Measurements from ENCODE around the gene RPL18A. TPM values are rescaled to one million over a fixed set of nuclear protein-coding genes. Genes with fewer than 3 reads are reported as not detected.

The RPL18A gene
- total RNA-seq, 1 donor from 2014 or later = 2,028 TPM

DNA sequence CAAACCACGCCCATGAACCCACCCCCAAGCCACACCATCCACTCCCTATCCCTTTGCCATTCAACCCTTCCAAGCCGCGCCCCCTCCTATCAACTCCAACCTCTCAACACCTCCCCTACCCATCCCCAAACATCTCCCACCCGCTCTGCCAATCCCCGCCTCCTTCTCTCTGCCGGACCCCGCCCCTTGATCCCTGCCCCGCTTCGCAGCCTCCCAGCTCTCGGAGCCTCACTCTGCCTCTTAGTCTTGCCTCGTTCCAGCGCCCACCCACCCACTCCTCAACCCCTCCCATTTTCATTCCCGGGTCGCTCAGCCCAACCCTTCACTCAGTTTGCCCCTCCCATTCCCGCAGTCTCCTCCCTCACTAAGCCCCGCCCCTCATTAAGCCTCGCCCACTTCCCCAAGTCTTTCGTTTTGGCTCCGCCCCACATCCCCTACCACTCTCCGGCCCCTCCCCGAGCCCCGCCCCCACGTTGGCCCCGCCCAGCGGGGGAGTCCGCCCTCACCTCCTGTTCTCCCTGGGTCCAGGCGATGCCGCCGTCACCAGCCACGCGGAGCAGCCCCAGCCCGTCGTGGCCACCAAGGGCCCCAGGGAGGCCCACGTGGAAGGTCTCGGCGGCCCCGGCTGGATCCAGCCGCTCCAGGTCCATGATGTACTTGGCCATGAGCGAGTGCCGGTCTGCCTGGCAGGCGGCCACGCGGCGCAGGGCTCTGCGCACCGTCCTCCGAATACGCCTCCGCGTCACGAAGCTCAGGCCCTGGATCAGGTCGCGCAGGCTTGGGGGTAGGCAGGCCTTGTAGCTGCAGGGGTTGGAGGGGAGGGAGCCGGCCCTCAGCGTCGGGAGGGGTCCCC lies 17.7 kb upstream of the RPL18A start:
- intact Hi-C loops (cut with micrococcal nuclease) = loop anchor here (1.0 kb wide), 2 partner anchors 12 to 13 kb away; no protein-coding TSS in a partner anchor

DNA sequence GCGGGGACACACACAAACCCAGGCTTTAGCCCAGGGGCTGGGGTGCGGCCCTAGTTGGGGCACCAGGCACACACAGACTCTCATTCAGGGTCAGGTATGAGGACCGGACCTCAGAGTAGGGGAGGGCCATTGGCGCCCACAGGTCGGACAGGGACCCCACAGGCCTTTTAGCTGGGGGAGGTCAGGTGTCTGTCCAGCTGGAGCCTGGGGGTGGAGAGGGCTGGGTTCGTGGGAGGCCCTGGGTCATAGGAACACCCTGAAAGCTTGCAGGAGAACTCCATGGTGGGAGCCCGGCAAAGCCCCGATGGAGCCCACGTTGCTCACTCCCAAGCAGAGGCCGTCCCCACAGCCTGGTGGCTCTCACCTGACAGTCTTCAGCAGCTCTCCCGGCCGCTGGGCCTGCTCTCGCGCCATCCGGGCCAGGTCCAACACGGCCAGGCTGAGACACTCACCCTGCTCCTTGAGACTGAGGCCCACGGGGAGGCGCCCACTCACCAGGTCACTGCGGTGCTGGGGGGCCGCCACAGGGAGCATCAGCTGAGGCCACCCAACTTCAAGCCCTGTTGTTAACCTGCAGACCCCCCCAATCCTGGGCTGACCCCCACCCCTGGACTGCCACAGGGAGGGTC lies 16.9 kb upstream of the RPL18A start:
- intact Hi-C loops (cut with micrococcal nuclease) = loop anchor here (1.0 kb wide), 2 partner anchors 12 to 13 kb away; no protein-coding TSS in a partner anchor

DNA sequence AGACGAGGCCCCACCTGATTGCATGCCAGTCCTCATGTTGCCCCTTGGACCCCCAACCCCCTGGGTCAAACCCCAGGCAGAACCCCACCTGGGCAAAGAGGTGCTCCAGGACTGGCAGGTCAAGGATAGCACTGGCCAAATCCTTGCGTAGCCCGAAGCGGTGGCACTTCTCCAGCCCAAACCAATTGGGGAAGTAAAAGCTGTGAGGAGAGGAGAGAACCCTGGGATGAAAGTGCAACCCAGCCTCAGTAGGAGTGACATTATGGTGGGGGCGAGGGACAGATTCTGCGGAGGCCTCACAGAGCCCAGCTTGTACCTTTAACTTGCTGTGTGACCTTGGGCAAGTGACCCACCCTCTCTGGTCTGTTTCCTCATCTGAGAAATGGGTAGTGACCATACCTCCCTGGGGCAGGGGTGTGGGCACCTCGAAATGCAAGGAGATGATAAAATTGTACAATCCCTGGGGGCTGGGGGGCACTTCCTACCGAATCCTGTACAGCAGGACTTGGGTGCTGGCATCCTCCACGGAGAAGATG lies 16.4 kb upstream of the RPL18A start:
- intact Hi-C loops (cut with micrococcal nuclease) = no loop called here

DNA sequence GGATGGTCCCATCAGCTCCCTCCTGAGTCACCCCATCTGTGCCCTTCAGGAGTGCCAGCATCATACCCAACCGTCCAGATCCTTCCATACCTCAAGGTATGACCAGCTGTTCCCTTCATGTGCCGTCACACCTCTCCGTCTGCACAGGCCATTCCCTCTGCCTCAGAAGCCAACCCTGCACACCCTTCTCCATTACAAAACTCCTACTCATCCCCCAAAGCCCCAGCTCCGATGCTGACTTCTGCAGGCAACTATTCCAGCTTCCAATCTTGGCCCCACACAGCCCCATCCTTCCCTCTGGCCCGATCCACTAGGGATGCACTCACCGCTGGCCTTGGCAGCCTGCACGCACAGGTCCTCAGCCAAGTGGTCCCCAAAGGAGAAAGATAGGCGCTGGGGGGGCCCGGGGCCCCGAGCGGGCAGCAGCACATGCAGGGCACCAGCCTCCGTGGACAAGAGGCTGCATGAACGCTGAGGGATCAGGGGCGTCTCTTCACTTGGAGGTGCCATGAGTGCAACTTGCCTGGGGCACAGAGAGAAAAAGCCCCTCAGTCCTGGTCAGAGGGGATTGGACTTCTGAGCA lies 15.7 kb upstream of the RPL18A start:
- intact Hi-C loops (cut with micrococcal nuclease) = no loop called here

- intact Hi-C loops (cut with micrococcal nuclease) = no loop called here
These were observed 13.6 kb upstream of the RPL18A start for GRCh38 chr19:17846146-17846545.

GRCh38 chr19:17847538-17848366 lies 12.0 kb upstream of the RPL18A start, which contains the start of gene JAK3:
TSS of gene JAK3 (minus strand) at chr19:17847982. CDS start at chr19:17844417, 3,565 bp downstream.
- intact Hi-C loops (cut with micrococcal nuclease) = loop anchor here (2.0 kb wide), 1 partner anchor 153 kb away; no protein-coding TSS in a partner anchor

- intact Hi-C loops (cut with micrococcal nuclease) = loop anchor here (2.0 kb wide), 1 partner anchor 152 kb away; no protein-coding TSS in a partner anchor
These were observed 11.0 kb upstream of the RPL18A start for GRCh38 chr19:17848595-17849292.

DNA sequence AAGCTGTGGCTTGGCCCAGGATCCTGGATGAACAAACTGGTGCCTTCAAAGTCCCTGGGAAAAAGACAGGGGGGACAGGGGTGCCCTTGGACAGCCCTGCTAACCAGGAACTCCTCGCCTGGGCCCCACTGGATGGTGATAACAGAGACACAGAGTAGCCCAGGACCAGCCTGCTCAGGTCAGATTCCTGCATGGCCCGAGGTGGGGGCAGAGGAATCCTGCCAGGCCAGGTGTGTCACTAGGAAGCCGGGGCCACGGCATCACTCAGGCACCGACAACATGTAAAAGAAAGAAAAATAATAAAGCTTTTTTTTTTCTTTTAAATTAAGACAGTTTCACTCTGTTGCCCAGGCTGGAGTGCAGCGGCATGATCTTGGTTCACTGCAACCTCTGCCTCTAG lies 5.6 kb upstream of the RPL18A start:
- intact Hi-C loops (cut with micrococcal nuclease) = loop anchor here (10.0 kb wide), 2 partner anchors 301 to 519 kb away; partner anchors contain the start of genes ANO8, GTPBP3 and PIK3R2

DNA sequence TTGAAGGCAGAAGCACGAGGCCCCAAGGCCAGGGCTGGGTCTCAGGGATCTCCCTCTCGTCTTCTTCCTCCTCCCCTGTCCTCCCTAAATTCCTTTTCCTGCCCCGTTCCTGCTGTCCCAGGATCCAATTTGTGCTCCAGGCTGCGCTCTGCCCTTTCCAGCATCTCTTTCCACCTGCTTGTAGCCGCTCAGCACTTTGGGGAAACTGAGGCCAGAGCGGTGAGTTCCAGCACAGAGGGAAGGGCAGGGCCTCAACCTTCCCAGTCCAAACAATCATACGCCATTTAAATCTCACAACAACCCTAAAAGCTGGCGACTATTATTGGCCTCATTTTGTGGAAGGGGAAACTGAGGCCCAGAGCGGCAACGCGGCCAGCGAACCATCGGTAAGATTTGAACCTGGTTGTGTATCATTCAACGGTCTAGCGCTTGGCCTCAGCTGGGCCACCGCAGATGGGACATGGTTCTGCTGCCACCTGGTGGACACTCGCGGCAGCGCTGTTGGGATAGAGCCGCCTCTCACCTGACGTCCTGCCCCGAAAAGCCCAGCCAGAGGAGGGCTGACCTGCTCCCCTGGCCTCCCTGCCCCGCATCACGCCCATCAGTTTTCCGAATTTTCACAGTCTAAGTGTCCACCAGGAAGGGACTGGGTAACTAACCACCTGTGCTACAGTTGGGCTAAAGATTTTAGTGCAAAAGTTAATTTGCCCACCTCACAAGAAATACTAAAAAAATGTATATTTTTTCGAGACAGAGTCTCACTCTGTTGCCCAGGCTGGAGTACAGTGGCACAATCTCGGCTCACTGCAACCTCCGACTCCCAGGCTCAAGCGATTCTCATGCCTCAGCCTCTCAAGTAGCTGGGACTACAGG lies 4.2 kb upstream of the RPL18A start:
- intact Hi-C loops (cut with micrococcal nuclease) = loop anchor here (1.0 to 10.0 kb wide), 11 partner anchors 13 to 521 kb away; partner anchors contain the start of genes ANO8, COLGALT1, GTPBP3 and PIK3R2

DNA sequence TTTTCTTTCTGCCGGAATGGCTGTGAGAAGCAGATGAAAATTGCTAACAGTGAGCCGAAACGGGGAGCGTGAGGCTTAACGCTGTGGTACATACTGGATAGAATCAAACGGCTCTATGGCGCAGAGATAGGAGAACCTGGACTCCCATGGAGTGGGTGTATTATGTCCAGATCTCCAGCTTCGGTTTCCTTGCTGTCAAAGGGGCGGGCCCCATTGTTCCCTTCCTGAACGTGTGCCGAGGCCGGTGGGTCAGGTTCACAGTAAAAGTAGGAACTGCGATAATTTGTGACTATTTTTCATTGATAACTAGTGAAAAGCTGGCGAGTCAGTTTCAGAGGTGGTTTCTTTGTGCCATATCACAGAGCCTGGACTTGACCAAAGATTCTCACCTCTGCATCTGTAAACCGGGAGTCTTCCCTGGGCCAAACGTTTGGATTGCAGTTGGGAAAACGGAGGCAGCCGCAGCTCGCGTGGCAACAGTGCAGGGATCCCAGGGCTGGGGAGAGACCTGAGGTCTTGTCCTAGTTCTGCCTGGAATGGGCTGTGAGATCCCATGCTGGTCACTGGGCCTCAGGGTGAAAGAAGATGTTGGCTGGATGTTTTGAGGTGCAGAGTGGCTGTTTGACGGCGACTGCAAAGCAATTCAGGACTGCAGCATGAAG lies 752 bp downstream of the RPL18A start:
- intact Hi-C loops (cut with micrococcal nuclease) = no loop called here

- intact Hi-C loops (cut with micrococcal nuclease) = no loop called here
These were observed 1.3 kb downstream of the RPL18A start for GRCh38 chr19:17860993-17861360.

GRCh38 chr19:17861542-17862402 lies 2.1 kb downstream of the RPL18A start:
- intact Hi-C loops (cut with micrococcal nuclease) = no loop called here

DNA sequence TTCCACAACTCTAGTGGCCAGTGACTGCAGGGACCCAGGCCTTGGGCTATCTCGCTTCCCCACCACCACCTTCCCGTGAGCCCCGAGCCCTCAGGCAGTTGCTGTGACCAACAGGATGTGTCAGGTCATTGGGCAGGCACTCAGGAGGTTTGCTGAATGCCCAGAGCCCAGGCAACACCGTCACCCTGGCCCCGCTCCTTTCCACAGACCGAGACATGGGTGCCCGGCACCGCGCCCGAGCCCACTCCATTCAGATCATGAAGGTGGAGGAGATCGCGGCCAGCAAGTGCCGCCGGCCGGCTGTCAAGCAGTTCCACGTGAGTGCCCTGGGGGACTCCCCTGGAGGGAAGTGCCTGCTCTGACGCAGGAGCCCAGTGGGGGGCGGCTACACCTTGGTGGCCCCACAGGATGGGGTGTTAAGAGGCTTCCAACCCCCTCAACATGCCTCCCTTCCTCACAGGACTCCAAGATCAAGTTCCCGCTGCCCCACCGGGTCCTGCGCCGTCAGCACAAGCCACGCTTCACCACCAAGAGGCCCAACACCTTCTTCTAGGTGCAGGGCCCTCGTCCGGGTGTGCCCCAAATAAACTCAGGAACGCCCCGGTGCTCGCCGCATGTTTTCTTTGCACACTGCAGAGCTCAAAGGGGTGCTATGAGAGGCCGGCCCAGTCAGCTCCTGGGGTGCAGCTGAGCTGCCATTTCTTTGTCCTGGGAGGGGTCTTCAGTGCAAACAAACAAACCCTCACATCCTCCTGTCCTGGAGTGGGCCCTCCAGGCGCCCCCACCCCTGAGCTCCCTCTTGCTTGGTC lies 3.2 kb downstream of the RPL18A start:
- intact Hi-C loops (cut with micrococcal nuclease) = no loop called here

- intact Hi-C loops (cut with micrococcal nuclease) = no loop called here
These were observed 3.9 kb downstream of the RPL18A start for GRCh38 chr19:17863520-17864182.

- intact Hi-C loops (cut with micrococcal nuclease) = no loop called here
These were observed 5.9 kb downstream of the RPL18A start for GRCh38 chr19:17865364-17866311.

Data from T-helper 1 cell treated with Interleukin-12 subunit alpha and Interleukin-12 subunit beta and Interleukin-4 antibody, amounts not matched to agents 30 ng/mL and 1 ng/mL, for 36 hours (primary cell).